Measurements from ENCODE around the gene URM1. TPM values are rescaled to one million over a fixed set of nuclear protein-coding genes. Genes with fewer than 3 reads are reported as not detected.
"Not testable (repeated sequence)": the region's sequence is repeated elsewhere in the genome, so short reads cannot be mapped to it uniquely, and the experiment has no call there.

Gene URM1
- polyA plus RNA-seq, 2 donors: 18.7 to 42.2 TPM

DNA sequence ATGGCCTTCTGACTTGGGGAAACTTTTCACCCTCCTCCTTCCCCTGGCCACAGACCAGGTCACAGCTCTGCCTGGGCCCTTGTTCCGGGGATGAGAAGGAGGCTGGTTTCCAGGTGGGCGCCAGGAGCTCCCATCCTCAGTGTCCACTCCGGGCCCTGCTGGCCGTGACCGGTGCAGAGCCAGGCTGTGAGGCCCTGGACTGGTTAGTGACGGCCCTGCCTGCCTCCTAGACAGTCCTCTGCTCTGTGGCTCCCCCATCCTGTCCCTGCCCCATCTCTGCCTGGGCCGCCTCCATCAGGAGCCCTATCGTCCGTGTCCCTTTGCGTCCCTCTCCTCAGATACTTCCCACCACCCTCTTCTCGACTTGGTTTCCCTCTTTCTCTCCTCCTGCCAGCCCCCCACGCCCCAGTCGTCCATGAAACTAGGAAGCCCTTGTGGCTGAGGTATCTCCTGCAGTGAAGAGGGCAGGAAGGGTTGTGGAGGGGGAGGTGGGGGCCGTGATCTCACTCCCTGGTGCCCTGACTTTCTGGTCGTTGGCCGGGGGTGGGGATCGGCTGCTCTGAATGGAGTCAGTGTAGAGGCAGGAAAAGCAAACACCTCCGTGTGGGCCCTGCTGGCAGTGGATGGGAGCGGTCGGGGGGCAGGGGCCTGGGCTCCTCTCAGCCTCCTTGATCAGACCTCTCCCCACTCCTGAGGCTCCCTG, 34.1 kb downstream of the URM1 start:
- no peaks in the 10 kb centered on the region for H3K4me1 ChIP-seq (ENCODE audit: control insufficient read depth in 2 of 2, insufficient read depth in 2 of 2, low read length in 1 of 2)
- no peak overlapping the region for H3K4me3 ChIP-seq (ENCODE audit: low read depth in 1 of 2, low read length in 2 of 2)
- H3K27me3 ChIP-seq (ENCODE audit: control insufficient read depth in 1 of 2, insufficient read depth in 2 of 2, low read length in 2 of 2): no peaks in the 10 kb centered on the region
- no peak overlapping the region for H3K27ac ChIP-seq (ENCODE audit: low read depth in 2 of 2, low read length in 1 of 2)
- H3K9me3 ChIP-seq (ENCODE audit: control insufficient read depth in 2 of 2, insufficient read depth in 1 of 2, low read depth in 1 of 2, low read length in 1 of 2): no peaks in the 10 kb centered on the region
- H3K36me3 ChIP-seq (ENCODE audit: control insufficient read depth in 2 of 2, insufficient read depth in 2 of 2, low read length in 1 of 2): no peaks in the 10 kb centered on the region
- 63 to 68% methylated on average over 20 of the region's 20 CpGs for WGBS, 2 donors

DNA sequence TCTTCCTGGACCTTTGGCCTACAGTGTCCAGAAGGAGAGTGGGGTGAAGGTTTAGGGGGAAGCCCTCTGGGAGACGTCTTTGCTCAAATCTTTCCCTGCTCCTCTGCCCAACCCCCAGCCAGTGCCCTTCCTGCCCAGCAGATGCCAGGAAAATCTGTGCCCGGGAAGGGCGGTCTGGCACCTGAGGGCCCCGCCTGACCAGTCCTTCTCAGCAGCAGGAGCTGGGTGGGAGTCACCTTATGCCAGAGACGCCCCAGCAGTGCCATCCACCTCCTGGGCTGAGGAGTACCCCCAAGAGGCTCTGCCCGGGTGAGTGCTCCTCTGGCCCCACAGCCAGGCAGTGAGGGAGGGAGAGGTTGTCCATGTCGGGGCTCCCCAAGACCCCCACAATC, 34.6 kb downstream of the URM1 start:
- Histone ChIP-seq H3K36me3 (ENCODE audit: control insufficient read depth in 2 of 2, insufficient read depth in 2 of 2, low read length in 1 of 2) (no peaks in the 10 kb centered on the region), H3K4me1 (ENCODE audit: control insufficient read depth in 2 of 2, insufficient read depth in 2 of 2, low read length in 1 of 2) (no peaks in the 10 kb centered on the region), H3K9me3 (ENCODE audit: control insufficient read depth in 2 of 2, insufficient read depth in 1 of 2, low read depth in 1 of 2, low read length in 1 of 2) (no peaks in the 10 kb centered on the region), H3K4me3 (ENCODE audit: low read depth in 1 of 2, low read length in 2 of 2) (no peak overlapping the region), H3K27ac (ENCODE audit: low read depth in 2 of 2, low read length in 1 of 2) (no peak overlapping the region), H3K27me3 (ENCODE audit: control insufficient read depth in 1 of 2, insufficient read depth in 2 of 2, low read length in 2 of 2) (no peaks in the 10 kb centered on the region)
- WGBS, 2 donors: 65 to 78% methylated on average over 7 of the region's 7 CpGs

DNA sequence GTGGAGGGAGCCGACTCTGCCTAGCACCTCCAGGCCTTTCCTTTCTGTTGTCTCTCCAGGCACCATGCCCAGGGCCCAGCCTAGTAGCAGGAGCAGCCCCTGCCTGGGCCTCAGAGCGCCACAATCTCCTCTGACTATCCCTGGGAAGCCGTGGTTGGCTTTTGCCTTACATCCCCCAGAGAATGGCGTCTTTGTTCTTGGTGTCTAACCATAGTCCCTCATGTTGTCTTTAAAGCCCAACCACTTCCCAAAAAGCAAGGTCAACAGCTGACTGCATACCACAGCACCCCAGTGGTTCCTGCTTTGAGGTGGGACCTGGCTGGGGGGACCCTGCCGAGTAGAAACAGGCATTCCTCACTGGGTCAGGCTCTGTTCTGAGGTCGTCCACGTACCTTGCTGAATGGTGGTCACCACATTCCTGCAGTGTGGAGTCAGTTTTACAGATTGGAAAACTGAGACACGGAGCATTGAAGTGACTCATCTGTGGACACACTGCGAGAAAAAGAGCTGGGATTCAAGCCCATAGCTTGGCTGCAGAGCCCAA, 35.7 kb downstream of the URM1 start:
- WGBS, 2 donors: 70 to 72% methylated on average over 9 of the region's 9 CpGs
- Histone ChIP-seq H3K4me1 (ENCODE audit: control insufficient read depth in 2 of 2, insufficient read depth in 2 of 2, low read length in 1 of 2) (no peaks in the 10 kb centered on the region), H3K27me3 (ENCODE audit: control insufficient read depth in 1 of 2, insufficient read depth in 2 of 2, low read length in 2 of 2) (no peaks in the 10 kb centered on the region), H3K9me3 (ENCODE audit: control insufficient read depth in 2 of 2, insufficient read depth in 1 of 2, low read depth in 1 of 2, low read length in 1 of 2) (no peaks in the 10 kb centered on the region), H3K4me3 (ENCODE audit: low read depth in 1 of 2, low read length in 2 of 2) (no peak overlapping the region), H3K36me3 (ENCODE audit: control insufficient read depth in 2 of 2, insufficient read depth in 2 of 2, low read length in 1 of 2) (no peaks in the 10 kb centered on the region), H3K27ac (ENCODE audit: low read depth in 2 of 2, low read length in 1 of 2) (no peak overlapping the region)

DNA sequence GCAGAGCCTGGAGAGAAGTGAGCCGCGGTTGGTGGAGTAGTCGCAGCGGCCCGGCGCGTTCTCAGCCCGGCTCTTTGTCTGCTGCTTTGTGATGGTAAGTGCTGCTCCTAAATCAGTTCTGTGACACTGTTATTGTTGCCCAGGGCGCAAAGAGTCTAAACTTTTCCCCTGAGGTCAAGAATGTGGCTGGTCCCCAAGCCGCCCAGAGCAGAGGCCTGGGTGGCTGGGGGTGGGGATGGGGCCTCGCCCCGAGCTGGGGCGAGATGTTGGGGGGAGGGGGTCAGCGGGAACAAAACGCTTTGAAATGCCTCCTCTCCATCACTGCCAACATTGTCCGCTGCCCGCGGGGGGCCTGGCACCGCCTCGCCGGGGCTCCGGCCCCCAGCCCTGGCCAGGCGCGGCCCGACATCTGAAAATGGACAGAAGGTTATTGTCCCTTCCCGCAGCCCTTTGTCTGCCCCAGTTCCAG, 37.8 kb downstream of the URM1 start:
- Histone ChIP-seq H3K27ac (ENCODE audit: low read depth in 2 of 2, low read length in 1 of 2) (no peak overlapping the region), H3K4me1 (ENCODE audit: control insufficient read depth in 2 of 2, insufficient read depth in 2 of 2, low read length in 1 of 2) (no peaks in the 10 kb centered on the region), H3K9me3 (ENCODE audit: control insufficient read depth in 2 of 2, insufficient read depth in 1 of 2, low read depth in 1 of 2, low read length in 1 of 2) (no peaks in the 10 kb centered on the region), H3K4me3 (ENCODE audit: low read depth in 1 of 2, low read length in 2 of 2) (no peak overlapping the region), H3K36me3 (ENCODE audit: control insufficient read depth in 2 of 2, insufficient read depth in 2 of 2, low read length in 1 of 2) (no peaks in the 10 kb centered on the region), H3K27me3 (ENCODE audit: control insufficient read depth in 1 of 2, insufficient read depth in 2 of 2, low read length in 2 of 2) (no peaks in the 10 kb centered on the region)
- 37 to 42% methylated on average over 26 of the region's 26 CpGs for WGBS, 2 donors

DNA sequence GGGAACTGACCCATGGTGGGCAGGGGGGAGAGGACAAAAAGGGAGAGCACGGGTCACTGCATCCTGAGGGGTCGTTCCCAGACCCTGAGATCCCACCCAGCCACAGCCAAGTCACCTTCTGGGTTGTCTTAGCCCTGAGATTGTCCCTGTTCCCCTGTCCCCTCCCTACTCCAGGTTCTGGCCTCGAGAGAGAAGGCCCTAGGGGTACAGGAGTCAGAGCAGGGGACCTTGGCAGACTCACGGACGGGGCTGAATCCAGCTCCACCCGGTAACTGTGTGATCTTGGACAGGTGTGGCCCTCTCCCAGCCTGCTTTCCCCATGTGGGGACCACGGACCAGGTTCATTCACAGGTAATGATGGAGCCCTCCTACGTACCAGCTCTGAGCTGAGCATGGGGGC, 38.3 kb downstream of the URM1 start:
- Histone ChIP-seq H3K36me3 (ENCODE audit: control insufficient read depth in 2 of 2, insufficient read depth in 2 of 2, low read length in 1 of 2) (no peaks in the 10 kb centered on the region), H3K4me3 (ENCODE audit: low read depth in 1 of 2, low read length in 2 of 2) (no peak overlapping the region), H3K4me1 (ENCODE audit: control insufficient read depth in 2 of 2, insufficient read depth in 2 of 2, low read length in 1 of 2) (no peaks in the 10 kb centered on the region), H3K27me3 (ENCODE audit: control insufficient read depth in 1 of 2, insufficient read depth in 2 of 2, low read length in 2 of 2) (no peaks in the 10 kb centered on the region), H3K9me3 (ENCODE audit: control insufficient read depth in 2 of 2, insufficient read depth in 1 of 2, low read depth in 1 of 2, low read length in 1 of 2) (no peaks in the 10 kb centered on the region), H3K27ac (ENCODE audit: low read depth in 2 of 2, low read length in 1 of 2) (no peak overlapping the region)
- 50 to 59% methylated on average over 8 of the region's 8 CpGs for WGBS, 2 donors

DNA sequence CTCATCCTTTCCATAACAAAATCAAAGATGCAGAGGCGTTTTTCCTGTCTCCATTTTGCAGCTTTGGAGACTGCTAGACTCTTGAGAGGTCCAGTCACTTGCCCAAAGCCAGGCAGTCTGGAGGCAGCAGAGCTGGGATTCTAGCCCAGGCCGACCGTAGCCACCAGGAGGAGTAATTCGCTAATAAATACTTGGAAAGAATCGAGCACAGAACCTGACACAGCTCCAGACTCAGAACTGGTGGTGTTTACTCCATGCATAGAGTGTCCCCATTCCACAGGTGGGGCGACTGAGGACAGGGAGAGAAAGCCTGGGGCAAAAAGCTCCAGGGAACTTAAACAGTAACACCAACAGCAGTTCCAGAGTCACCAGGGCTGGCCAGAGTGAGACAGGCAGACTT, 38.8 kb downstream of the URM1 start:
- Histone ChIP-seq H3K4me3 (ENCODE audit: low read depth in 1 of 2, low read length in 2 of 2) (no peak overlapping the region), H3K27ac (ENCODE audit: low read depth in 2 of 2, low read length in 1 of 2) (no peak overlapping the region), H3K36me3 (ENCODE audit: control insufficient read depth in 2 of 2, insufficient read depth in 2 of 2, low read length in 1 of 2) (no peaks in the 10 kb centered on the region), H3K9me3 (ENCODE audit: control insufficient read depth in 2 of 2, insufficient read depth in 1 of 2, low read depth in 1 of 2, low read length in 1 of 2) (no peaks in the 10 kb centered on the region), H3K4me1 (ENCODE audit: control insufficient read depth in 2 of 2, insufficient read depth in 2 of 2, low read length in 1 of 2) (no peaks in the 10 kb centered on the region), H3K27me3 (ENCODE audit: control insufficient read depth in 1 of 2, insufficient read depth in 2 of 2, low read length in 2 of 2) (no peaks in the 10 kb centered on the region)
- WGBS, 2 donors: 25 to 33% methylated on average over 6 of the region's 6 CpGs

DNA sequence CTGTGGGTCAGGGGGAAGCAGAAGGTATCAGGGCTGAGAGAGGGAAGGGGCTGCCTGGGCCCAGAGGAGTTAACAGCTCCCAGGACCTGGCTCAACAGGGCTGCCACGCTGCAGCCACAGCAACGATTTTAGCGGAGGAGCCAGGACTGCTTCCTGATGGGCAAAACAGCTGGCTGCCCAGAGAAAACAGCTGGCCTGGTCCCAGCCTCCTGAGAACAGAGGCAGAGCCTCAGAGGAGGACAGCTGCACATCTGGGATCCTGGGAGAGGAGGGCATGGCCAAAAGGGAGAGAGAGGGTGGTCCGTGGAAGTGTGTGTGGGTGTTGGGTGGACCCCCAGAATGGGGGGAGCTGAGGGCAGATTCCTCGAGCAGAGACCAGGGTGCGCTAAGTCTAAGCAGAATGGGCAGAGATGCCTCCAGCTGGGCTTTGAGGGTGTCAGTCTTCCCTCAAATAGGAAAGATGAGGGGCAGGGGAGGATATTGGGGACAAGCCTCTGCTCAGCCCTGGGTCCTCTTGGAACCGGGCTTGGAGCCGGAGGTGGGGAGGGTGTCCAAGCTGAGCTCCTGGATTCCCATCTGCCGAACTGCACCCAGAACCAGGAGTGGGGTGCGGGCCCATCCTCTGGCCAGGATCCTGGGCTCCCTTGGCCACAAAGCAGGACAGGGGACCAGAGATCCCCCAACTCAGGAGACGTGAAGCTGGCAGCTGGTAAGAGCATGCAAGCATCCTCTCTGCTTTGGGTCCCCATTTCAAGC, 40.4 kb downstream of the URM1 start:
- Histone ChIP-seq H3K4me3 (ENCODE audit: low read depth in 1 of 2, low read length in 2 of 2) (no peak overlapping the region), H3K4me1 (ENCODE audit: control insufficient read depth in 2 of 2, insufficient read depth in 2 of 2, low read length in 1 of 2) (no peaks in the 10 kb centered on the region), H3K27ac (ENCODE audit: low read depth in 2 of 2, low read length in 1 of 2) (no peak overlapping the region), H3K27me3 (ENCODE audit: control insufficient read depth in 1 of 2, insufficient read depth in 2 of 2, low read length in 2 of 2) (no peaks in the 10 kb centered on the region), H3K36me3 (ENCODE audit: control insufficient read depth in 2 of 2, insufficient read depth in 2 of 2, low read length in 1 of 2) (no peaks in the 10 kb centered on the region), H3K9me3 (ENCODE audit: control insufficient read depth in 2 of 2, insufficient read depth in 1 of 2, low read depth in 1 of 2, low read length in 1 of 2) (no peaks in the 10 kb centered on the region)
- 48 to 53% methylated on average over 11 of the region's 11 CpGs for WGBS, 2 donors

DNA sequence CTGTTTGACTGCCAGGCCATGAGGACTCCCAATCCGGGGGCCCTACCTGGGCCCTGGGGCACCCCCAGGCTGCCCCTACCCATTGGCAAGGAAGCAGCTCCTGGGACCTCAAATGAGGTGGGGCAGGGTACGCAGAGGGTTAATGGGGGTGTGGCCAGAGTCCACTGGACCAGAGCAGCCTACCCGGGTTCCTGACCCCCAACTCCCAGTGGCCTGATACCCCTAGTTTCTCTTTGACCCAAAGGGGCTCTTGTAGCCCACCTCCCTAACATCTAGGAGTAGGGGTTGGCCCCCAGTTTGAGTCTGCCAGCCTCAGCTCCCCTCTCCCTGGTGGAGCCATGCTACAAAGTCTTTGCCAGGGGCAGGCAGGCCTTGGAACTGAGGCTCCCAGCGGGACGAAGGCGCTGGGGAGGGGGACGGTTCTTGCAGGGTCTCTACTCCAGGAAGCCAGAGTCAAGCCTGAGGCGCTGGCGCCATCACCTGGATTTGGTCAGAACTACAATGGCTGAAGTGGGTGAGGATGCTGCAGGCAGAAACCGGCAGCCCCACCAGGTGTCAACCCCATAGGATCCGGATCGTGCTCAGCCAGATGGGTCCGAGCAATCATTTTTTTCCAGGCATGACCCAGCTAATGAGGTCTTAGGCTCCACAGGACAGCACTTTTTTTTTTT, 41.1 kb downstream of the URM1 start:
- no peaks in the 10 kb centered on the region for H3K36me3 ChIP-seq (ENCODE audit: control insufficient read depth in 2 of 2, insufficient read depth in 2 of 2, low read length in 1 of 2)
- WGBS, 2 donors: 16 to 18% methylated on average over 13 of the region's 13 CpGs
- H3K9me3 ChIP-seq (ENCODE audit: control insufficient read depth in 2 of 2, insufficient read depth in 1 of 2, low read depth in 1 of 2, low read length in 1 of 2): no peaks in the 10 kb centered on the region
- H3K27ac ChIP-seq (ENCODE audit: low read depth in 2 of 2, low read length in 1 of 2): no peak overlapping the region
- no peak overlapping the region for H3K4me3 ChIP-seq (ENCODE audit: low read depth in 1 of 2, low read length in 2 of 2)
- no peaks in the 10 kb centered on the region for H3K27me3 ChIP-seq (ENCODE audit: control insufficient read depth in 1 of 2, insufficient read depth in 2 of 2, low read length in 2 of 2)
- H3K4me1 ChIP-seq (ENCODE audit: control insufficient read depth in 2 of 2, insufficient read depth in 2 of 2, low read length in 1 of 2): no peaks in the 10 kb centered on the region

DNA sequence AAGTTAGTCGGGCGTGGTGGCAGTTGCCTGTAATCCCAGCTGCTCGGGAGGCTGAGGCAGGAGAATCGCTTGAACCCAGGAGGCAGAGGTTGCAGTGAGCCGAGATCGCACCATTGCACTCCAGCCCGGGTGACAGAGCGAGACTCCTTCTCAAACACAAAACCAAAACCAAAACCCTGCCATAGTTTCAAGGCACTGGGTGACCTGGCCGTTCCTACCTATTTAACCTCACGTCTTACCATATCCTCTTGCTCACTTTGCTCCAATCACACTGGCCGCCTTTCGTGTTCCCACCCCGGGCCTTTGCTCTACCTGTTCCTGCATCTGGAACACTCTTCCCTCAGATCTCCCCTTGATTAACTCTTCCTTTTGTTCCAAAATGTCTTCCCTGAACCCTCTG, 42.6 kb downstream of the URM1 start:
- H3K4me3 ChIP-seq (ENCODE audit: low read depth in 1 of 2, low read length in 2 of 2); H3K27ac ChIP-seq (ENCODE audit: low read depth in 2 of 2, low read length in 1 of 2); H3K9me3 ChIP-seq (ENCODE audit: control insufficient read depth in 2 of 2, insufficient read depth in 1 of 2, low read depth in 1 of 2, low read length in 1 of 2); H3K36me3 ChIP-seq (ENCODE audit: control insufficient read depth in 2 of 2, insufficient read depth in 2 of 2, low read length in 1 of 2); H3K4me1 ChIP-seq (ENCODE audit: control insufficient read depth in 2 of 2, insufficient read depth in 2 of 2, low read length in 1 of 2); H3K27me3 ChIP-seq (ENCODE audit: control insufficient read depth in 1 of 2, insufficient read depth in 2 of 2, low read length in 2 of 2): not testable (repeated sequence)
- 82 to 90% methylated on average over 11 to 13 of the region's 13 CpGs for WGBS, 2 donors

Data from esophagus (tissue), 2 donors.